Stimulated activated CD8-positive, alpha-beta memory T cell treated with anti-CD3 and anti-CD28 coated beads, Interleukin-12 subunit alpha, Interleukin-12 subunit beta, amount 100 ng/mL, for 1 hour (primary cell): ENCODE measurements around the gene SOX21.

Source experiments
- DNase-seq: peaks from one replicate; pipeline ENCODE4 v3.0.0-alpha.2; 2020; ENCODE audit warnings: low read depth

The SOX21 gene

DNA sequence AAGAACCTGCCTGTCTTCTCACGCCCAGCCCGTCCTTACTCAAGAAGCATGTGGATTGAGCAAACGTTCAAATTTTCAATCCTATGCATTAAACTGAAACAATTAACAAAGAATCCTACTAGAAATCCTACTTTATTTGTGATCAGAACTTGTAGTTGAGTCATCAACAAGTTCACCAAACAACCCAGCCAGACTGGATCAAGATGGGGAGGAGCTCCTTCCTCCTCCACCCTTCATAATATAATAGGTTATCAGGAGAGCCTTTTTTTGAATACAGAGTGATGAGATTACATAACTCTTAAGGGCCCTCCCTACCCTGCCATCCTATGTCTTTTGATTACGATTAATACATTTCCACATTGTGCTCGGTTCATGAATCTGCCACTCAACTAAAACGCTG, 32.7 kb downstream of the SOX21 start:
- DNase-seq, result no peak

DNA sequence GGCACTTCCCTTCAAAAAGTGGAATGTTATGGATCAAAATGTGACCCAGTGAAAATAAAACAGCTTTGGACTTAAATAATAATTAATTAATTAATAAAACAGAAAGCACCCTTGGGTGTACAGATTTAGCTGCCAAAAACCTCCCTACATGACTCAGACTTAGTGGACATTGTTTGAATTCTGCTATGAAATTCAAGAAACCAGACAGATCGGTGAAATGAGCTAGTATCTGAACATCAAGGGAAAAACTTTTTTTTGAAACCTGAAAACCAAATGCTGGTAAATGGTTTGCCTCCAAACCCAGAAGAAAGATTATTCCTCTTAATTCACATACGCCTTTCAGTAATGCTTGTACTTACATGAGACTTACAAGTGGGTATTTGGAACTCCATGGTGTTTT, 33.5 kb downstream of the SOX21 start:
- no peak for DNase-seq

DNA sequence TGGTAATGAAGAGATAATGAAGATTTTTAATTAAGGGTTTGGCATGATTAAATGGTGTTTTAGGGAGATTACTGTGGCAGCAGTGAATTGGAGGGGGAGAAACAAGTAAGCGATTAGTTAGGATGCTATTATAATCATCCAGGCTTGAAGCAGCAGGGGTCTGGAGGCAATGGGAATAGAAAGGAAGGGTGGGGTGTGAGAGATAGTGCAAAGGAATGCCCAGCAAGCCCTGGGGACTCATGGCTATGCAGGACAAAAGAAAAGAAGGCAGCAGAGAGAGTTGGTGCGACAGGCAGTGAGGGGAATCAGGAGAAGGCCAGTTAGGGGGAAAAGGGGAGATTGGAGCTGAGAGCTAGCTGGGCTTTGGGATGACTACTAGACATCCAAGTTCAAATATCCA, 34.5 kb downstream of the SOX21 start:
- DNase-seq, result no peak

DNA sequence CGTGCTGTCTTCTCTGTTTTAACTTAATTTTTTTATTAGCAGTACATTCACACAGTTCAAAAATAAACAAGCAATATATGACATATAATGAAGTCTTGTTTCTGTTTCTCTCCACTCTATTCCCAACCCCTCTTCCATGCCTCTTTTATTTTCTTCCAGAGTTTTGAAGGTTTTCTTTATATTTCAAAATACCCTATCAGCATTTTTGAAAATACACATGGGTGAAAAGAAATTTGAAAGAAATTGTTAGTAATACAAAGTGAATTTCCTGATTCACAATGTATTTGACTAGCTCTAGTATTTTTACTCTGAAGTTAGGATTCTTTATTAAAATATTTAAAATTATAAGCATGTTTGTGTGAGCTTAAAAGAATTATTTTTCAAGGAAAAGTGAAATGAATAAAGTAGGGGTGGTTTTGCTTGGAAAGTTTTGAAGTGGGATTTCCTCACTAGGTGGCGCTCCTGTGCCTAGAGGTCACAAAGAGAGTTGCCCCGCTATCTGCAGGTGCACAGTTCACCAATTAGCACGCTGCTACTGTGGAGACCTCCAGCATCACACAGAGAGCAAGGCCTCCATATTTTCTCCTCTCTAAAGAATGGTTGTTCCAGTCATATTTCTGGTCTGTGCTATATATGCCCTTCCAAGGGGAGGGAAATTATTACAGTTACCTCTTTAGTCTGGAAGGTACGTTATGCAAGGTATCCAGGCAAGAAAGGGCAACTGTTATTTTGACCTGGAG, 37.6 kb downstream of the SOX21 start:
- DNase-seq, result peak; percentile 20

DNA sequence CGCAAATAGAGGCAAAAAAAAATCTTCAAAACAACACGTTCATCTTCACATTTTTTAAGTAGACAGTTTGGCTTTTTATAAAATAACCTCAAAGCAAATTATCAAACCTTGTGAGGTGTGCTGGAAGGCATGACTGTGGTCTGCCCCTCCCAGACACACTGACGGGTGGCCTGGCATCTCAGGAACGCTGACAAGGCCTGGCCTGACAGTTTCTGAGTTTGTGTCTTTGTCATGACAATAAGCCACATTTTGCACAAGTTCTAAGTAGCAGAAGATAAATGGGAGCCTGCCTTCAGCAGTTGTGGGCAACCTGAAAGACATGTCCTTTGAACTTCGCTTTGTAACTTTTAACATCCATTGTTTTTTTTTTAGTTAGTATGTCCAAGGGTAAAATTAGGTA, 38.5 kb downstream of the SOX21 start:
- no peak for DNase-seq

DNA sequence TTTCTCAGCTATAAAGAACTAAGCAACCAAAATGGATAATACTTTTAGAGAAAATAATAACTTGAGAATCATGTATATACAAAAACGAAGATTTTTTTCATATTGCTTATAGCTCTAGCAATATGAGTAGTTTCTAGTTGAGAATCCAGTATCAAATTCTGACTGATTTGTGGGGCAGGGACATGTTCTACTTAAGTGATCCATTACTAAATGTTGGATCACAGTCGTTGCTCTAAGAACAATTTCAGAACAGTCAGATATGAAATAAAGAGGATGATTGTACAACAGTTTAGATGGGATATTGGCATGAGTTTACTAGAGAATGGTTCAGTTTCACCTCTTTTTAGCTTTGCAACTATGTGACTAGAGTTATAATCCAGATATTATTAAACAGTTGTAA, 39.9 kb downstream of the SOX21 start:
- no peak for DNase-seq

DNA sequence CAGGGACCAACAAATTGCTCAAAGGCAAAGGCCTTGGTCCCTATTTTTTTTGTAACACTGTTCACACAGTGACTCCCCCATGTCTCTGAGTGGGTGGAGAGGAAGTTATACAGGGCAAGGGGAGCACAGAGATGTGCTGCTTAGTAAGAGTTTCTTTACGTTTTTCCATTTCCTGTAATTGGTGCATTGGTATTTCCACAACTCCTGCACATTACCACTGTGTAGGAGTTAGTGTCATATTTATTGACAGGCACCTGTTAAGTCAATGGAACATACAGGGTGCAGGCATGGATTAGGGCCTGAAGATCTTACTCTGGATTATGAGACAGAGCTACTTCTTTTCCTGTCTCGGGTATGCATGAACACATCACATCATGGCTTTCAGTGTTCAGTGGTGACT, 45.2 kb downstream of the SOX21 start:
- no peak for DNase-seq

DNA sequence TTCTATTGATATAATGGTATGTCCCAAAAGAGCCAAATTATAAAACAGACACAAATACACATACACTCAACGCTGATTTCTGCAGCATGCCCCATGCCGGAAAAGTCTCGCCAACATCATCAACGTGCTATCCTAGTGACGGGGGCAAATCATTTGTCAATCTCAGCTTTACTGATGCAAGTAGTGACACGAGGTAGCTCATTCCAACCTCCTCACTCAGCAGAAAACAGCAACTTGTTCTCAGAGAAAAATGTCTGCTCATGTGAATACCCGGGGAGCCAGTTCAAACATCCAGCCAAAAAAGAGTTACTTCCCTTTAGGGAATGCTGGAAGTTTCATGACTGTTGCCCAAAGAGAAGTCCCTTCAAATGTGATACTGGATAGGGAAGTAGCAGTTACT, 46.3 kb downstream of the SOX21 start:
- no peak for DNase-seq

DNA sequence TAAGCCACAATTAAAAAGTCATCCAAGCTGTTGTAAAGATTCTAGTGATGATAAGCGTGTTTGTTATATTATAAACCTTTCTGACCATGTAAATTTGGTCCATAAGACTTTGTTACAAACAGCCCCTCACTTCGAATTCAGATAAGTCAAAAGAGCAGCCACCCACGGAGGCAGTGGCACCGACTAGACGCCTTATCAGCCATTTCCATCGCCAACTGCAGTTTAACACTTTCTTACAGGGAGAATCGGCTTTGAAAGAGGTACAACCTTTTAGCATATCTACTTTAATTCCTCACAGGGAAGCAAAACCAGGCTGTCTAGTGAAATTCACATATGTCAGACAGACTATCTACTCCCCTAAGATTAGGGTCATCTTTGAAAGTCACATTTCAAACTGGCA, 47.5 kb downstream of the SOX21 start:
- DNase-seq, result no peak

DNA sequence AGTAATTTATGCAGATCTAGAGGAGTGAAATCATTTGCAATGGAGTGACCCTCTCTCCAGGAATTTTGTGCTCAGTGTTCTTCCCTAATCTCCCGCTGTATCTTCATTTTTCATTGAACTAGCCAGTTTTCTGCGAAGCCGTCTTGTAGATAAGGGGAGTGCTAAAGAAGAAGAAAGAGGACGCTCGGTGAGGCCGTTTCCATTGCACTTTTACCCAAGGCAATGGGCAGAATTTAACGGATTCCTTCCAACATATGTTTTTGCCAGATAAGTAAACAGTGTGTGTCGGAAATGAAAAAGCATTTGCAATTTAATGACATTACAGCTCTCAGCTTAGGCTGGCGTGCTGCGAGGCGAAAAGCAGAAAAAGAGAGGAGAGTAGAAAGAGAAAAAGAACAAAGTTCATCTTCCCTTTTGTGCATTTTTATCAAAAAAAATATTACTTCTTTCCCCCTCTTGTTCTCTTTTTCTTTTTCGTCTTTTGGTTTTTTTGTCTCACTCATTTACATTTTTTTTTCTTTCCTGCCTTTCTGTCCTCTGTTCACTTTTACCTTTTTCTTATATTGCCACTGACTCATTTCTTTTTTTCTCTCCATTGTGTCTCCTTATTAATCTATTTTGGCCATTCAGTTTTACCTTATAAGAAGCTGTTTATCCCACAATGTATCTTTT, 49.9 kb downstream of the SOX21 start:
- no peak for DNase-seq

DNA sequence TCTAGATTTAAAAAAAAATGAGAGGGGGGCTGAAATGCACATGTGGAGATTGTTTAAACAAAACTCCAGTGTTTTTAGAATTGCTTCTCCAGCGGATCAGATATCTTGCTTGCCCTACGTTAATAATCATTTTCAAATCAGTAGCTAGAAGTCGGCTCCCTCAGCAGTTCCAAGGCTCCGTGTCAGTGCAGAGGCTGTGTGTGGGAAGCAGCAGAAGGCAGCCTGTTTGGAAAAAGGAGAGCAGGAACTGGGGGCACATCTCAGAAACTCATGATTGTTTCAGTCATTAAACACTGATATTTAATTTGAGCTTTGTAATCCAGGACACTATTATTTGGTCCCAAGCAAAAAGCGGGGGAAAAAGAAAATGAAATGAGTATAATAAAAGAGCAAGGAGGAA, 50.9 kb downstream of the SOX21 start:
- DNase-seq, result no peak

DNA sequence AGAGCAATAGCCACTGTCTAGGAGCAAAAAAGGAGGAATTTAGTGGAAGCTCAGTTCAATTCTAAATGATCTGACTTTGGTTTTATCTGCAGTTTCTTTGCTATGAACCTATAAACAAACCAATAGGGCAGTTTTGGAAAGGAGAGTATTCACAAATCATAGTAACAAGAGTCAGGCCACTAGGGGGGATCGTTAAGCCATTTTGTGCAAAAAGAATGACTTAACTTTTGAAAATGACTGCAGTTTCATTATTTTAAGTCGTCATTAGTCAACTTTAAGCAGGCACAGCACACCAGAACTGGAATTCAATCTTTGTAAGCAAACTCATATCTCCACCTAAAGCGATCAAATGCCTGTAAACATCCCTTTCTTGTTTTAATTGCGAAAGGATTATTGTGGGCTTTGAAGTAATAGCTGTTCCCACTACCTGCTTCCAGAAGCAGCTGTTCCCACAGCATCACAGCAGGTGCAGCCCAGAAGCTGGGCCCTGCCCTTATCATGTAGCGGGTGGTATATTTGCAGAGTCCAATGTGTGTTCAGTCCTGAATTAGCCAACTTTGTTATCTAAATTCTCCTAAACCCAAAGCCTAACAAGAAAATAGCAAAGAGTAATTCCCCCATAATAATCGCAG, 51.5 kb downstream of the SOX21 start:
- no peak for DNase-seq
